ENCODE measurements around the gene RANGRF. TPM values are rescaled to one million over a fixed set of nuclear protein-coding genes. Genes with fewer than 3 reads are reported as not detected.

RANGRF gene
- total RNA-seq, 2 experiments from 2014 or later = 44.1 to 47.8 TPM

DNA sequence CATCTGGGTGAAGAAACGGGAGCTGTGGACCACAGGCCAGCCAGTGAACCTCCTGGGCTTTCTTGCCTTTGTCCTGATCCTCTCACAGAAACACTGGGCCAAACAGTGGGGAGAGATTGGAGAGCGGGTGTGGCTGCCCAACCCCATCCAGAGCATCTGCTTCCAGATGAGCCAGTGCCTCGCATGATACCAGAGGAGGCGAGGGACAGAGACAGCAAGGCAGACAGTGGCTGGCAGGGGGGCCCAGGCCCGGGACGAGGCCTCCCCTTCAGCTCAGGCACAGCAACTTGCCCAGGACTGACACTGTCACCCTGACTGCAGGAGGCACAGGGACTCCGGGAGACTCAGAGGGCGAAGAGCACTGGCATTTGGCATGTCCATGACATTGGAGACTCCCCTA is 33.6 kb downstream of the RANGRF start:
- Mint-ChIP-seq H3K36me3 (ENCODE audit: low read depth) (no peaks in the 10 kb centered on the region), H3K4me1 (ENCODE audit: low read depth) (peaks cover 12% of the 10 kb centered on the region), H3K27ac (no peak overlapping the region), H3K4me3 (no peak overlapping the region), H3K27me3 (peaks cover 27% of the 10 kb centered on the region), H3K9me3 (no peaks in the 10 kb centered on the region)
- no peak for ATAC-seq
- POLR2A ChIA-PET = no interaction called here
- intact Hi-C loops (cut with micrococcal nuclease) = no loop called here
- CTCF ChIA-PET = no interaction called here
- TF ChIP-seq, protein P1, sequence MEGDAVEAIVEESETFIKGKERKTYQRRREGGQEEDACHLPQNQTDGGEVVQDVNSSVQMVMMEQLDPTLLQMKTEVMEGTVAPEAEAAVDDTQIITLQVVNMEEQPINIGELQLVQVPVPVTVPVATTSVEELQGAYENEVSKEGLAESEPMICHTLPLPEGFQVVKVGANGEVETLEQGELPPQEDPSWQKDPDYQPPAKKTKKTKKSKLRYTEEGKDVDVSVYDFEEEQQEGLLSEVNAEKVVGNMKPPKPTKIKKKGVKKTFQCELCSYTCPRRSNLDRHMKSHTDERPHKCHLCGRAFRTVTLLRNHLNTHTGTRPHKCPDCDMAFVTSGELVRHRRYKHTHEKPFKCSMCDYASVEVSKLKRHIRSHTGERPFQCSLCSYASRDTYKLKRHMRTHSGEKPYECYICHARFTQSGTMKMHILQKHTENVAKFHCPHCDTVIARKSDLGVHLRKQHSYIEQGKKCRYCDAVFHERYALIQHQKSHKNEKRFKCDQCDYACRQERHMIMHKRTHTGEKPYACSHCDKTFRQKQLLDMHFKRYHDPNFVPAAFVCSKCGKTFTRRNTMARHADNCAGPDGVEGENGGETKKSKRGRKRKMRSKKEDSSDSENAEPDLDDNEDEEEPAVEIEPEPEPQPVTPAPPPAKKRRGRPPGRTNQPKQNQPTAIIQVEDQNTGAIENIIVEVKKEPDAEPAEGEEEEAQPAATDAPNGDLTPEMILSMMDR (IDR thresholded peaks at IDR 0.05) = no peak
- no peak for DNase-seq

DNA sequence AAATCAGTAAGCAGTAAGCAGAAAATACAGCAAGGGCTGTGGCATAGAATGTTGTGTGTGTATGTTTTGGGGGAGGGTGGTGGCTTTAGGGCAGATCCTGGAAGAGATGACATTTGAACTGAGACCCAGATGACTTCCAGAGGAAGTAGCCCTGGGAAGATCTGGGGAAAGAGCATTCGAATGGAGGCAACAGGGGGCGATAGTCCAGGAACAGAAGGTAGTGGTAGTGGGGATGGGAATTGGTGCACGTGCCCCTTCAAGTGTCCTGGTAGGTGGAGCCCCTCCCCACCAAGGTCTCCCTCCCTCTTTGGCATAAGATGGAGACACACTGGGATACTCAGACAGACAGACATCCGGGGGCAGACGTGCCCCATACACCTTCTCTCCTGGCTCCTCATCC is 35.7 kb downstream of the RANGRF start:
- Mint-ChIP-seq H3K4me3 (no peak overlapping the region), H3K27me3 (peaks cover 35% of the 10 kb centered on the region), H3K4me1 (ENCODE audit: low read depth) (peaks cover 12% of the 10 kb centered on the region), H3K36me3 (ENCODE audit: low read depth) (no peaks in the 10 kb centered on the region), H3K27ac (no peak overlapping the region), H3K9me3 (no peaks in the 10 kb centered on the region)
- ATAC-seq (no peak), DNase-seq (no peak)
- ChIA-PET CTCF (no interaction called here), POLR2A (no interaction called here)
- TF ChIP-seq, protein P1 (IDR thresholded peaks at IDR 0.05) = no peak
- intact Hi-C loops (cut with micrococcal nuclease) = no loop called here

DNA sequence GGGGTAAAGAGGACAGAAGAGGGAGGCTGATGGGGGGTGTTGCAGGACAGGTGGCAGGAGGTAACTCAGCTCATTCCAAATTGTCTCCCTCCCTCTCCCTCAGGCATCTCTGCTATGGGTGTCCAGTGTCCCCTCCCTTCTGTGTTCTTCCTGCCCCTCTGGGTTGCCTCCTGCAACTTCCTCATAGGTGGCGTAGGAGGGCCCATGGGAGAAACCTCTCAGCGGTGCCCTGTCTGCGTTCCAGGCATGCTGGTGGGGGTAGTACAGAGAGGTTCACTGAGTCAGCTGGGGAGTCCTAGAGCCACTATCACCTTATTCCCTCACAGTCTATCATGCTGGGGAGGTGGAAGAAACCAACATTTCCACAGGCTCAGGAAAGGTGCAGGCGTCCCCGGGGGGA is 36.5 kb downstream of the RANGRF start:
- TF ChIP-seq, protein P1 (IDR thresholded peaks at IDR 0.05) = no peak
- H3K9me3 Mint-ChIP-seq = no peaks in the 10 kb centered on the region
- DNase-seq = no peak
- H3K4me1 Mint-ChIP-seq (ENCODE audit: low read depth) = peaks cover 12% of the 10 kb centered on the region
- ChIA-PET POLR2A (no interaction called here), CTCF (interaction anchor here (1.6 kb wide), 1 partner anchor 23 kb away, joined by 7 read pairs; no protein-coding TSS in a partner anchor)
- H3K27me3 Mint-ChIP-seq = peaks cover 35% of the 10 kb centered on the region
- H3K4me3 Mint-ChIP-seq = no peak overlapping the region
- H3K27ac Mint-ChIP-seq = no peak overlapping the region
- no peaks in the 10 kb centered on the region for H3K36me3 Mint-ChIP-seq (ENCODE audit: low read depth)
- intact Hi-C loops (cut with micrococcal nuclease) = no loop called here
- no peak for ATAC-seq

DNA sequence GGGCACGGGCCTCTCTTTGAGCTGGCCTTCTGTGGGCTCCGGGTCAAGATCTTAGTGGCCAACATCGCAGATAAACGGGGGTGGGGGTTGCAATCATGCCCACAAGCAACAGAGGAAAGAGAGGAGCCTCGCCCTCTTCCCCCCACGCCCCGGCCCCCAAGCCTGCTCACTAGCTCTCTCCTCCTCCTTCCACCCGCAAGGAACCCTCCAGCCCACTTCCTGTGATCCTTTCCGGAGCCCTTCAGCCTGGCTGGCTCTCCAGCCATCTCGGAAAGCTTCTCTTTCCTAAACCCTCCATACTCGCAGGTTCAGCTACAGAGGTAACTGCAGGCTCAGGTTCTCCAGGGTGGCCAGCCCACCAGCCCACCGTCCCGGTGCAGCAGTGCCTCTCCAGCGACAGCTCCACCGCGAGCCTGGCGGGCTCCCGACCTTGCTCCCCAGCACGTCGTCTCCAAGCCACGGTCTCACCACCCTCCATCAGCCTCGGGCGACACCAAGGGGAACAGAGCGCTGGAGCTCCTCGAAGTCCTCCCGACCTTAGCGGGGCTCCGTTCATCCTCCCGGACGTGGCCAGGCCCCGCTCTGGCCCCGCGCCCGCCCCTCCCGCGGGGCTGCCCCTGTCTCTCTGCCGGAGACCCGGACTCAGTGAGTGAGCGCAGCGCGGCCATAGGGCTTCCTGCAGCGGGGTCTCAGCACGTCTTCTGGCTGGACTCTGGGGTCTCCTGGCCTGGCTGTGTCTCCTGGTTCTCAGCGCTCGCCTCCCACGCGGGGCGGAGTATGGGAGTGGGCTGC is 38.2 kb downstream of the RANGRF start:
- CTCF ChIA-PET = interaction anchor here (0.6 to 1.8 kb wide), 9 partner anchors 11 to 1128 kb away, joined by 3 to 10 read pairs (median 5); no protein-coding TSS in a partner anchor
- DNase-seq (peak; percentile 48), ATAC-seq (peak; percentile 75)
- Mint-ChIP-seq H3K36me3 (ENCODE audit: low read depth) (no peaks in the 10 kb centered on the region), H3K27ac (no peak overlapping the region), H3K4me1 (ENCODE audit: low read depth) (peaks cover 12% of the 10 kb centered on the region), H3K9me3 (no peaks in the 10 kb centered on the region), H3K27me3 (peaks cover 35% of the 10 kb centered on the region), H3K4me3 (peak overlapping the region; percentile 64)
- TF ChIP-seq, protein P1 (IDR thresholded peaks at IDR 0.05) = no peak
- intact Hi-C loops (cut with micrococcal nuclease) = no loop called here
- POLR2A ChIA-PET = interaction anchor here (1.0 to 2.1 kb wide), 5 partner anchors 9 to 80 kb away, joined by 3 to 10 read pairs (median 4); partner anchors contain the start of genes CTC1 and KRABD2

DNA sequence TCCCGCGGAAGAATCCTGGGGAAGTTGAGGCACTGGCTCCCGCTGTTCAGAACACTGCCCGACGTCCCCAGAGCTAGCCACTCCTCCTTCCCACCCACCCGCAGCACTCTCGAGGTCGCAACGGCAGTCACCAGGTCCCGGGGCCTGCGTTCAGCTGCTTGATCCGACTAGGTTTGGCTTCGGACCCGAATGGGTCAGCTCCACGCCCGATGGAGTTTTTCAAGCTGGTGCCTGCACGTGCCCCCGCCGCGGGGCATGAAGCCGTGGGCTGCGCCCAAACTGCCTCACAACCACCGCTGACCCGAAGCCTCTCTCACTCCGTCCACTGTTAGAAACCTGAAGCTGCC is 38.8 kb downstream of the RANGRF start:
- peak; percentile 9 for DNase-seq
- POLR2A ChIA-PET = interaction anchor here (1.1 to 2.1 kb wide), 4 partner anchors 11 to 80 kb away, joined by 3 to 10 read pairs (median 5); partner anchors contain the start of genes CTC1 and KRABD2
- intact Hi-C loops (cut with micrococcal nuclease) = no loop called here
- Mint-ChIP-seq H3K4me1 (ENCODE audit: low read depth) (peaks cover 12% of the 10 kb centered on the region), H3K36me3 (ENCODE audit: low read depth) (no peaks in the 10 kb centered on the region), H3K9me3 (no peaks in the 10 kb centered on the region), H3K4me3 (peak overlapping the region; percentile 64), H3K27me3 (peaks cover 35% of the 10 kb centered on the region), H3K27ac (no peak overlapping the region)
- TF ChIP-seq, protein P1 (IDR thresholded peaks at IDR 0.05) = no peak
- no peak for ATAC-seq
- CTCF ChIA-PET = interaction anchor here (0.6 to 1.8 kb wide), 7 partner anchors 10 to 1127 kb away, joined by 3 to 10 read pairs (median 5); no protein-coding TSS in a partner anchor

All from activated CD8-positive, alpha-beta T cell treated with anti-CD3 and anti-CD28 coated beads for 36 hours (primary cell).